Spleen (tissue), 11 donors: ENCODE results near the gene FGD4. TPM values are rescaled to one million over a fixed set of nuclear protein-coding genes. Genes with fewer than 3 reads are reported as not detected.

Source experiments
- DNase-seq: peaks from one replicate; pipeline ENCODE4 v3.0.0-alpha.2; 2020
- H3K27ac ChIP-seq, 8 donors: fragments of 200-600 bp; sonication (generic) in 7 of 8; 1 replicate in 4 of 8; 2 replicates in 4 of 8; pipeline versions ENCODE4 v1.5.0 to v1.8.0; 2016 to 2021; ENCODE audit warnings: inconsistent platforms in 4 of 8, mild to moderate bottlenecking in 4 of 8, moderate library complexity in 1 of 8
- H3K27me3 ChIP-seq, 7 donors: fragments of 200-600 bp; sonication (generic) in 6 of 7; replicated peaks in 1 of 7; 1 replicate in 4 of 7; 2 replicates in 3 of 7; pipeline versions ENCODE4 v1.5.0 to v1.8.0; 2016 to 2021; ENCODE audit warnings: inconsistent platforms in 3 of 7, mild to moderate bottlenecking in 1 of 7
- H3K36me3 ChIP-seq, 6 donors: fragments of 200-600 bp; sonication (generic) in 5 of 6; 1 replicate in 4 of 6; 2 replicates in 2 of 6; pipeline versions ENCODE4 v1.5.0 to v1.8.0; 2016 to 2021; ENCODE audit warnings: inconsistent platforms in 2 of 6
- H3K4me1 ChIP-seq, 6 donors: fragments of 200-600 bp; sonication (generic) in 5 of 6; 1 replicate in 3 of 6; 2 replicates in 3 of 6; pipeline versions ENCODE4 v1.5.0 to v1.8.0; 2016 to 2021; ENCODE audit warnings: inconsistent platforms in 3 of 6
- H3K4me3 ChIP-seq, 8 donors: fragments of 200-600 bp; sonication (generic) in 7 of 8; 1 replicate in 4 of 8; 2 replicates in 4 of 8; pipeline versions ENCODE4 v1.5.0 to v1.8.0; 2016 to 2021; ENCODE audit warnings: inconsistent platforms in 4 of 8, mild to moderate bottlenecking in 4 of 8, moderate library complexity in 2 of 8
- H3K9me3 ChIP-seq, 8 donors: fragments of 200-600 bp; sonication (generic) in 7 of 8; 1 replicate in 4 of 8; 2 replicates in 4 of 8; pipeline versions ENCODE4 v1.5.0 to v1.8.0; 2016 to 2021; ENCODE audit warnings: inconsistent platforms in 4 of 8
- POLR2A ChIP-seq, 3 donors: fragments of 450-650 bp; IDR thresholded peaks; one replicate each; pipeline ENCODE4 v1.5.1; 2017; ENCODE audit warnings: antibody characterized with exemption in 3 of 3, mild to moderate bottlenecking in 1 of 3
- POLR2AphosphoS5 ChIP-seq, 3 donors: sonication (generic); formaldehyde crosslinking; IDR thresholded peaks; one replicate each; pipeline ENCODE4 v1.5.1; 2017; ENCODE audit warnings: antibody characterized with exemption in 3 of 3
- WGBS, 5 donors: extraction: QIAGEN DNeasy Blood & Tissue Kit in 3 of 5; methylation state at CpG; one replicate each; pipeline versions ENCODE4 v1.1.5 to v1.1.7; 2013 to 2018; 5-methylcytosine and 5-hydroxymethylcytosine counted together
- intact Hi-C: fragments of 100-400 bp; cut with DNase I; formaldehyde crosslinking; loops from one replicate; pipeline ENCODE4 v1.15.0; 2023; ENCODE audit warnings: low total_unique reads
- polyA plus RNA-seq, 3 donors: library from polyadenylated mRNA; stranded (reverse); fragments of 200-250 nt; gene quantifications; one replicate each; pipeline ENCODE4 v1.2.1, GENCODE V29; 2013
- total RNA-seq, 7 donors: library from RNA; depleted of rRNA in 3 of 7; stranded (reverse); fragments of >200 nt in 3 of 7; fragmentation: NEBNext Ultra II Directional in 4 of 7; extraction: Animal tissue kit (Norgen Biotek cat#: 25700) in 4 of 7; gene quantifications; one replicate each; pipeline versions ENCODE4 v1.1.0 to v1.2.1, GENCODE V29; 2016 to 2021
- TF ChIP-seq, protein P1 (sequence below), 11 experiments: fragments of 200-600 bp in 7 of 11; fragments of 450-650 bp in 4 of 11; sonication (generic) in 4 of 11; IDR thresholded peaks in 8 of 11; conservative IDR thresholded peaks in 3 of 11; 1 replicate in 7 of 11; 2 replicates in 4 of 11; pipeline versions ENCODE4 v1.4.0 to v1.8.0; 2016 to 2021; ENCODE audit warnings: antibody characterized with exemption in 11 of 11, inconsistent platforms in 4 of 11, mild to moderate bottlenecking in 1 of 11
- donor health status: healthy with polysubstance abuse.
- donor health status: DM: no; HTN: no; CAD: no; lungs with moderate emphysema.
- donor health status: DM: no; HTN: no; CAD: no.
- donor health status: Bipolar disorder and iron deficiency.
- donor health status: healthy.
- donor health status: DM: no; HTN: no; CAD: no.
- donor health status: DM: yes; HTN: yes; CAD: no.

Gene FGD4
- total and polyA plus RNA-seq, 10 donors, result 1.0 to 44.4 (median 25.7) TPM

DNA sequence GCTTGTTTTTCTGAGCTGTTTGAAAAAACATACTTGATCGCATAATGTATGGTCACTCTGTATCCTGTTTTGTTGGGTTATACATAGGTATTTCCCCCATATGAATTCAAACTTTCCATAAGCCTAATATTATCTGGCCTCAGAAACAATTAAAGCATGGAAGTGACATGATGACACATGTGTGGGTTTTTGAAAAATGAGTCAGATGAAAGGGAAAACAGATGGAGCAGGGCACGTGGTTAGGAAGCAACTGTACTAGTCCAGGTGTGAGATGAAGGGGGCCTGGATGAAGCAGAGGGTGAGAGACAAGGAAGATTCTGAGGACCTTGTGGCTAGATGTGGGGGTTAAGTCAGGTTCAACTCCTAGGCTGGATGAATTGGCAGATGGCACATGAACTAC, 187.0 kb downstream of the FGD4 start:
- Histone ChIP-seq H3K9me3 (no peaks in the 10 kb centered on the region), H3K36me3 (peaks cover 0 to 40% (median 4%) of the 10 kb centered on the region in 6 donors), H3K4me1 (peaks cover 0 to 62% (median 17%) of the 10 kb centered on the region in 6 donors), H3K4me3 (no peak overlapping the region), H3K27ac (peak overlapping the region in 4 of 8 donors; percentile 85 to 90 (median 87)), H3K27me3 (no peaks in the 10 kb centered on the region)
- intact Hi-C loops, result no loop called here
- TF ChIP-seq, protein P1, sequence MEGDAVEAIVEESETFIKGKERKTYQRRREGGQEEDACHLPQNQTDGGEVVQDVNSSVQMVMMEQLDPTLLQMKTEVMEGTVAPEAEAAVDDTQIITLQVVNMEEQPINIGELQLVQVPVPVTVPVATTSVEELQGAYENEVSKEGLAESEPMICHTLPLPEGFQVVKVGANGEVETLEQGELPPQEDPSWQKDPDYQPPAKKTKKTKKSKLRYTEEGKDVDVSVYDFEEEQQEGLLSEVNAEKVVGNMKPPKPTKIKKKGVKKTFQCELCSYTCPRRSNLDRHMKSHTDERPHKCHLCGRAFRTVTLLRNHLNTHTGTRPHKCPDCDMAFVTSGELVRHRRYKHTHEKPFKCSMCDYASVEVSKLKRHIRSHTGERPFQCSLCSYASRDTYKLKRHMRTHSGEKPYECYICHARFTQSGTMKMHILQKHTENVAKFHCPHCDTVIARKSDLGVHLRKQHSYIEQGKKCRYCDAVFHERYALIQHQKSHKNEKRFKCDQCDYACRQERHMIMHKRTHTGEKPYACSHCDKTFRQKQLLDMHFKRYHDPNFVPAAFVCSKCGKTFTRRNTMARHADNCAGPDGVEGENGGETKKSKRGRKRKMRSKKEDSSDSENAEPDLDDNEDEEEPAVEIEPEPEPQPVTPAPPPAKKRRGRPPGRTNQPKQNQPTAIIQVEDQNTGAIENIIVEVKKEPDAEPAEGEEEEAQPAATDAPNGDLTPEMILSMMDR (IDR thresholded peaks at IDR 0.05 in 8 of 11, conservative IDR thresholded peaks at IDR 0.05 in 3 of 11), result no peak
- DNase-seq, result no peak
- WGBS, 5 donors, result 38 to 64% (median 46%) methylated on average over 2 of the region's 2 CpGs

DNA sequence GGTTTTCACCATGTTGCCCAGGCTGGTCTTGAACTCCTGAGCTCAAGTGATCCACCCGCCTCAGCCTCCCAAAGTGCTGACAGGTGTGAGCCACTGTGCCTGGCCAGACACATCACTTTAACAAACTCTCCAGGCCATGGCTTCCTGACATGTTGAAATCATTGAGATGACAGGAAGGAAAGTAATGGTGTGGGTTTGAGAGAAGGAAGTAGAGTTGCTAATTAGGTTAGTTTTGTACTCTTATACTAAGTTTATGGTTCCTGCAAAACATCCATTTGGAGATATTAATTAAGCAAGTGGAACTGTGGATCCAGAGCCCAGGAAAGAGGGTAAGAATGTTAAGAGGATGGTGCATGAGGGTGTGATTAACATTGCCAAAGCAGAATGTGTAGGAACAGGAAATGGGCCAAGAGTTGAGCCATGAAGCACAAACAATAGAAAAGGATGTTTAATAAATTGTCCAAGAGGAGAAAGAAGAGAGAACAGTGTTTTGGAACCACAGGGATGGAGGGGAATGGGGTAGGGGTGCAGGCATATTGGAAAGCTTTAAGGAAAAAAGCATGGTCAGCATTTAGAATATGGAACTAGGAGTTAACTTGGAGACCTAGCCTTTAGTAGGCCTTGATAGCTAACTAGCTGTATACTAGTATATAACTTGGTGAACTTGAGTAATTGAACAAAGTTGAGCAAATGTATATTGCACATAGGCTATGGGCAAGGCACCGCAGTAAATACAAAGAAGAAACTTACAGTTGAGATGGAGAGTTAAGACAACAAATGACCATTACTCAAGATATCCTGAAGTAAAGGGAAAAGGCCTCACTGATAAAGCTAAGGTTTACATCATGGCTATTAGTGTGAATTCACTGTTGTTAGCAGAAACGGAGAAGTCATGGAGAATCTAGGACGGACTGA, 188.5 kb downstream of the FGD4 start:
- intact Hi-C loops, result no loop called here

DNA sequence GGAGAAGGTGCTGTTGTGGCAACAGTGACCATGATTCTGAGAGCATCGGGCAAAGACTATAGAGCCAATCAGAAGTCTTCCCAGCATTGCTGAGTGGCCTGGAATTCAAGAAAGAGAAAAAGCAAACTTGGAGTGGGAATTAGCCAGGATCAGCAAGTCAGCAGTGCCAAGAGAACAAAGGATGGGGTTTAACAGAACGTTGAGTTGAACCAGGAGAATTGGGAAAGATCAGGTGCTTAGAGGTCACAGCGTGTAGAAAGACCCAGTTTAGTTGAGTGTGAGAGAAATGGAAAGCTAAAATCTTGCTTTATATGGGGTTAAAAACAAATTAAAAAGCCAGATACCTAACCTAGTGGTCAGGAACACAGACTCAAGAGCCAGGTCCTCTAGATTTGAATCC, 189.2 kb downstream of the FGD4 start:
- WGBS, 5 donors, result 48 to 88% (median 76%) methylated on average over 3 of the region's 3 CpGs
- Histone ChIP-seq H3K27ac (peak overlapping the region in 7 of 8 donors; percentile 29 to 90 (median 85)), H3K4me3 (peak overlapping the region in 1 of 8 donors; percentile 0), H3K9me3 (no peaks in the 10 kb centered on the region), H3K4me1 (peaks cover 0 to 63% (median 15%) of the 10 kb centered on the region in 6 donors), H3K27me3 (no peaks in the 10 kb centered on the region), H3K36me3 (peaks cover 0 to 22% (median 0%) of the 10 kb centered on the region in 6 donors)
- intact Hi-C loops, result no loop called here
- TF ChIP-seq, protein P1 (IDR thresholded peaks at IDR 0.05 in 8 of 11, conservative IDR thresholded peaks at IDR 0.05 in 3 of 11), result no peak
- TF ChIP-seq POLR2A (IDR thresholded peaks at IDR 0.05) (no peak), POLR2AphosphoS5 (IDR thresholded peaks at IDR 0.05) (no peak)
- no peak for DNase-seq

More for the DNA sequence above, 188.5 kb downstream of the FGD4 start:
- Histone ChIP-seq H3K4me1 (peaks cover 0 to 61% (median 15%) of the 10 kb centered on the region in 6 donors), H3K27me3 (no peaks in the 10 kb centered on the region), H3K36me3 (peaks cover 0 to 30% (median 0%) of the 10 kb centered on the region in 6 donors), H3K4me3 (peak overlapping the region in 1 of 8 donors; percentile 0), H3K9me3 (no peaks in the 10 kb centered on the region), H3K27ac (peak overlapping the region in 7 of 8 donors; percentile 29 to 90 (median 85))
- 52 to 85% (median 61%) methylated on average over 4 of the region's 4 CpGs for WGBS, 5 donors
- TF ChIP-seq POLR2AphosphoS5 (IDR thresholded peaks at IDR 0.05), result peak in 1 of 3 donors; percentile 38
- TF ChIP-seq POLR2A (IDR thresholded peaks at IDR 0.05), result no peak
- TF ChIP-seq, protein P1 (IDR thresholded peaks at IDR 0.05 in 8 of 11, conservative IDR thresholded peaks at IDR 0.05 in 3 of 11), result no peak
- DNase-seq, result no peak
